ENCODE measurements around the gene GRIK4.

The GRIK4 gene

DNA sequence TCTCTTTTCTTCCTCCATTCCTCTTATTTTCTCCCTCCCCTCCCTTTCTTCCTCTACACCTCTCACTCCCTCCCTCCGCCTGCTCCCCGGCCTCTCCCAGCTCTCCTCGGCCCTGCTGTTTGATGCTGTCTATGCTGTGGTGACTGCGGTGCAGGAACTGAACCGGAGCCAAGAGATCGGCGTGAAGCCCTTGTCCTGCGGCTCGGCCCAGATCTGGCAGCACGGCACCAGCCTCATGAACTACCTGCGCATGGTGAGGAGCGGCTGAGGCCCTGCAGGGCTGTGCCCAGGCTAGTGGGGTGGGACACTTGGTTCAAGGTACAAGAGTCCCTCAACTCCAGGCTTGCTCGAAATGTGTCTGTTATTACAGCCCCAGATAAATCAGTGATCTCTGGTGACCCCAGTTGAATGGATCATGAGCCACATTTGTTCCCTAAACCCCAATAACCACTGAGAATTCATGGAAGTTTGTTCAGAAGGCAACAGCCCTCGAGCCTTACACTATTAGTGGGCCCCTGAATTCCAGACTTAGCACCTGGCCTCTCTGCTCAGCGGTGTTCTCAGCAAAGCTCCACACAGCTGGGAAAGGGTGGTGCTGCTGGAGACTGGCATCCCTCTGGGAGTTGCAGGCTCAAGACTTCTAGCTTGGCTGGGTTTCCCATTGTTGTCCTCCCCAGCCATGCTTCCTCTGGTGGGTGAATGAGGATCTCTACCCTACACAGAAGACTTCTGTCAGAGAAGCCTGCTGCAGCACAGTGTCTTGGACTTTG lies 362.6 kb downstream of the GRIK4 start:
- Histone ChIP-seq H3K4me1 (ENCODE audit: insufficient read depth, low read length) (no peaks in the 10 kb centered on the region), H3K9ac (ENCODE audit: low read length) (no peak overlapping the region), H3K27me3 (ENCODE audit: control insufficient read depth in 1 of 2, insufficient read depth in 2 of 2, low read length in 2 of 2) (no peaks in the 10 kb centered on the region), H3K27ac (ENCODE audit: low read depth, low read length) (no peak overlapping the region), H3K36me3 (ENCODE audit: insufficient read depth, low read length) (no peaks in the 10 kb centered on the region), H3K9me3 (ENCODE audit: low read length) (no peaks in the 10 kb centered on the region), H3K4me3 (ENCODE audit: low read depth in 1 of 2, low read length in 2 of 2) (no peak overlapping the region)

DNA sequence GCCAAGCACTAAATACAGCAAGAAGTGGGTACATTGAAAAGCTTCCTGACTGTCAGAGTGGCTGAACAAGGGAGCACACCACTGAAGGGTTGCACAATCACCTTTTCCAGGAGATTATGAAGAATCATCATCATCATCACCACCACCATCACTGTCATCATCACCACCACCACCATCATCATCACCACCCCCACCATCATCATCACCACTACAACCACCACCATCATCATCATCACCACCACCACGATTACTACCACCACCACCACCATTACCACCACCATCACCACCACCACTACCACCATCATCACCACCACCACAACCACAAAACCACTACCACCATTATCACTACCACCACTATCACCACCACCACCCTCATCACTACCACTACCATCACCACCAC lies 364.4 kb downstream of the GRIK4 start:
- Histone ChIP-seq H3K9ac (ENCODE audit: low read length) (no peak overlapping the region), H3K36me3 (ENCODE audit: insufficient read depth, low read length) (no peaks in the 10 kb centered on the region), H3K4me3 (ENCODE audit: low read depth in 1 of 2, low read length in 2 of 2) (no peak overlapping the region), H3K9me3 (ENCODE audit: low read length) (no peaks in the 10 kb centered on the region), H3K27ac (ENCODE audit: low read depth, low read length) (no peak overlapping the region), H3K27me3 (ENCODE audit: control insufficient read depth in 1 of 2, insufficient read depth in 2 of 2, low read length in 2 of 2) (no peaks in the 10 kb centered on the region), H3K4me1 (ENCODE audit: insufficient read depth, low read length) (no peaks in the 10 kb centered on the region)

DNA sequence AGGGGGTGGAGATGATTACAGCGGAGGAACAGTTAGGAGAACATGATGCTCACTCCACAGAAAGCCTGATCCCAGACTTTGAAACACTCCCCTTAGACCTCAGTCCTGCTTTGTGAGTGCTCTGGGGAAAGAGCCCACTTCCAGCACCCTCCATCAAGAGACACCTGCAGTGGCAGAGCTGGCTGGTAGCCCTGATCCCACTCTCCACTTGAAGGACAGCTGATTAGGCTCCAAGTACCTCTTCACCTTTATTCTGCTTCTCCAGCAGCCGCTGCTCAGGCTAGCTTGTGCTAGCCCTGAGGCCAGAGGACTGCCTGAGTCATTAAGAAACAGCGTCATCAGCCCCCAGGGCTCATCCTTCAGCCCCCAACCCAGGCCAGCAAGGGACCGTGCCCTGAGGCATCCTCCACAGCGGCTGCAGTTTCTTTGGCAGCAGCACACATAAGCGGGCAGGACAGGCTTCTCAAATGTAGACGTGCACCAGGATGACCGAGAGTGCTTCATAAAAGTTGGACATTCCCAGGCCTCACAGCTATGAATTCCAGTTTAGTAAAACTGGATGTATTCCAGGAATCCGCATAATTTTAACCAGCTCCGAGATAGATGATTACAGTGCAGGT lies 366.3 kb downstream of the GRIK4 start:
- Histone ChIP-seq H3K27me3 (ENCODE audit: control insufficient read depth in 1 of 2, insufficient read depth in 2 of 2, low read length in 2 of 2) (no peaks in the 10 kb centered on the region), H3K9me3 (ENCODE audit: low read length) (no peaks in the 10 kb centered on the region), H3K36me3 (ENCODE audit: insufficient read depth, low read length) (no peaks in the 10 kb centered on the region), H3K4me3 (ENCODE audit: low read depth in 1 of 2, low read length in 2 of 2) (no peak overlapping the region), H3K27ac (ENCODE audit: low read depth, low read length) (no peak overlapping the region), H3K9ac (ENCODE audit: low read length) (no peak overlapping the region), H3K4me1 (ENCODE audit: insufficient read depth, low read length) (no peaks in the 10 kb centered on the region)

DNA sequence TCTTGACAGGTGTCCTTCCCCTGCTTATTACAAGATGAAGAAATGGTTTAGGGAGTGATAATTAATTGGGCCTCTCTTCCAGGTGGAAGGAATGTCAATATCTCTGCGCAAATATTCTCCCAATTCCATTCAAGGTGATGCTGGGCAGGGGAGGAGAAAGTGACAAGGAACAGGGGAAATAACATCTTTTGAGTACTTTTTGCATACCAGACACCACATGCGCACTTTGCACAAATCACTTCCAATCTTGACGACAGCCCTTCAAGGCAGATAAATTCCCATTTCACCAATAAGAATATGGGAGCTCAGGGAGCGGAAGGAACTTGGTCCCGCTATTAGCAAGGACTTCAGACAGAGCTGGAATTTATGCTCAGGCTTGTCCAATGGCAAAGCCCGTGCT lies 367.2 kb downstream of the GRIK4 start:
- Histone ChIP-seq H3K27me3 (ENCODE audit: control insufficient read depth in 1 of 2, insufficient read depth in 2 of 2, low read length in 2 of 2) (no peaks in the 10 kb centered on the region), H3K4me1 (ENCODE audit: insufficient read depth, low read length) (no peaks in the 10 kb centered on the region), H3K27ac (ENCODE audit: low read depth, low read length) (no peak overlapping the region), H3K9ac (ENCODE audit: low read length) (no peak overlapping the region), H3K9me3 (ENCODE audit: low read length) (no peaks in the 10 kb centered on the region), H3K36me3 (ENCODE audit: insufficient read depth, low read length) (no peaks in the 10 kb centered on the region), H3K4me3 (ENCODE audit: low read depth in 1 of 2, low read length in 2 of 2) (no peak overlapping the region)

DNA sequence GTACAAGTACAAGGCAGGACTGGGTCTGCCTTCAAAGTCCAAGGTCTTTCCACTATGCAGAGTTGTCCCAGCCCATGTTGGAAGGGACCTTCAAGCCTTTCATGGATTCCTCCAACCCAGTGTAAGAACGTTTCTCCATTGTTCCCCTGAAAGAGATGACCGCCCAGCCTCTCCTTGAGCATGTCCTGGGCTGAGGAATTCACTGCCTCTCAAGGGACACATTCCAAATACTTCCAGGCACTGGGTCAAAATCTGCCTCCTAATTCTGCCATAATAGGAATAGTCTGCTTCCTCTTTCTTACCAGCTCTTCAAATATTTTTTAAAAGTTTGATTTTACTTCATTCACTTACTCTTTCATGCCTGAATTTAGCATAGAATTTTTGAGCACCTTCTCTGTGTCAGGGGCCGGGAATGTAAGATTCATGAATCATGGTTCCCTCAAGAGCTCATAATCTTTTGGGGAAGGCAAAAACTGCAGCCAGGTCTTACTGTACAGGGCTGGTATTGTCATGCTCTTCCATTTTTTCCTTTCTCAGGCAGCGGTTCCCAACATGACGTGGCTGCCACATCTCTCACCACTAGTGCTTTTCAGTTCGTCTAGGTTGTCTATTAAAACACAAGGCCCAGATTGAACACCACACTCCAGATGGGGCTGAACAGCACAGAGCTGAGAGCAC lies 369.1 kb downstream of the GRIK4 start:
- H3K9me3 ChIP-seq (ENCODE audit: low read length), result no peaks in the 10 kb centered on the region
- H3K4me3 ChIP-seq (ENCODE audit: low read depth in 1 of 2, low read length in 2 of 2), result no peak overlapping the region
- no peaks in the 10 kb centered on the region for H3K27me3 ChIP-seq (ENCODE audit: control insufficient read depth in 1 of 2, insufficient read depth in 2 of 2, low read length in 2 of 2)
- no peak overlapping the region for H3K9ac ChIP-seq (ENCODE audit: low read length)
- no peaks in the 10 kb centered on the region for H3K36me3 ChIP-seq (ENCODE audit: insufficient read depth, low read length)
- no peaks in the 10 kb centered on the region for H3K4me1 ChIP-seq (ENCODE audit: insufficient read depth, low read length)
- no peak overlapping the region for H3K27ac ChIP-seq (ENCODE audit: low read depth, low read length)

DNA sequence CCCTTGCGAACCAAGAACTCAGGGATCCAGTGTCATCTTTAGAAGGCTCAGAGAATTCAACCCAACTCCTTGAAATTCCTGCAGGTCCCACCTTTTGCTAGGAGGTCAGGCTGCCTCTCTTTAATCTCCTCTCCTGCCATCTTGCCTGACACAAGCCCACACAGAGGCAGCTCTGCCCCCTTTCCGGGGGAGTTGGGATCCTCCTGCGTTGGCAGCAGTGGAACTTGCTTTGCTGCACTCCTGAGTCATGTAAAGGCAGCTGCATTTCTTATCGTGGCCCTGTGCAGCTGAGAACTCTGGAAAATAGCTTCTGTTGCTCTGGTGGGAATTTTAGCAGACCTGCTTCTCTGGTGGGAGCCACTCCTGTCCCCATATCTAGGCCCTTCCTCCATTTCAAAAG lies 370.0 kb downstream of the GRIK4 start:
- H3K36me3 ChIP-seq (ENCODE audit: insufficient read depth, low read length), result no peaks in the 10 kb centered on the region
- H3K4me1 ChIP-seq (ENCODE audit: insufficient read depth, low read length), result no peaks in the 10 kb centered on the region
- no peak overlapping the region for H3K9ac ChIP-seq (ENCODE audit: low read length)
- H3K27me3 ChIP-seq (ENCODE audit: control insufficient read depth in 1 of 2, insufficient read depth in 2 of 2, low read length in 2 of 2), result no peaks in the 10 kb centered on the region
- no peak overlapping the region for H3K4me3 ChIP-seq (ENCODE audit: low read depth in 1 of 2, low read length in 2 of 2)
- H3K27ac ChIP-seq (ENCODE audit: low read depth, low read length), result no peak overlapping the region
- no peaks in the 10 kb centered on the region for H3K9me3 ChIP-seq (ENCODE audit: low read length)

DNA sequence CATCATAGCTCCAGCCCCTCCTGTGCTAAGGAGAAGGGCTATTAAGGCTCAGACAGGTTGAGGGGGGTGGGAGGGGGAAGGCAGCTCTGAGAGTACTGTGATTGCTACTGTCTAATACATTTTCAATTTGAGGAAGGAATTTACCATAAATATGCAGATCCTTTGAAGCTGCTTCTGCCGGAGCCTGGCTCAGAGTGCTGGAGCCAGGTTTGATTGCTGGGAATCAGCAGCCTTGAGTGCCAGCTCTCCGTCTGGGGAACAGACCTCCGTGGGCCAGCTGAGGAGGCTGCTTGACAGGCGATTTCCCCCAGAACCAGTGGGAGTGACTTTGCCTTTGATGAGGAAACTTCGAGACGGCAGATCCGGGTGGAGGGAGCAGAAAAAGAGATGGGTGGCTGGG lies 370.6 kb downstream of the GRIK4 start:
- Histone ChIP-seq H3K27me3 (ENCODE audit: control insufficient read depth in 1 of 2, insufficient read depth in 2 of 2, low read length in 2 of 2) (no peaks in the 10 kb centered on the region), H3K4me3 (ENCODE audit: low read depth in 1 of 2, low read length in 2 of 2) (no peak overlapping the region), H3K36me3 (ENCODE audit: insufficient read depth, low read length) (no peaks in the 10 kb centered on the region), H3K4me1 (ENCODE audit: insufficient read depth, low read length) (no peaks in the 10 kb centered on the region), H3K9ac (ENCODE audit: low read length) (no peak overlapping the region), H3K9me3 (ENCODE audit: low read length) (no peaks in the 10 kb centered on the region), H3K27ac (ENCODE audit: low read depth, low read length) (no peak overlapping the region)

DNA sequence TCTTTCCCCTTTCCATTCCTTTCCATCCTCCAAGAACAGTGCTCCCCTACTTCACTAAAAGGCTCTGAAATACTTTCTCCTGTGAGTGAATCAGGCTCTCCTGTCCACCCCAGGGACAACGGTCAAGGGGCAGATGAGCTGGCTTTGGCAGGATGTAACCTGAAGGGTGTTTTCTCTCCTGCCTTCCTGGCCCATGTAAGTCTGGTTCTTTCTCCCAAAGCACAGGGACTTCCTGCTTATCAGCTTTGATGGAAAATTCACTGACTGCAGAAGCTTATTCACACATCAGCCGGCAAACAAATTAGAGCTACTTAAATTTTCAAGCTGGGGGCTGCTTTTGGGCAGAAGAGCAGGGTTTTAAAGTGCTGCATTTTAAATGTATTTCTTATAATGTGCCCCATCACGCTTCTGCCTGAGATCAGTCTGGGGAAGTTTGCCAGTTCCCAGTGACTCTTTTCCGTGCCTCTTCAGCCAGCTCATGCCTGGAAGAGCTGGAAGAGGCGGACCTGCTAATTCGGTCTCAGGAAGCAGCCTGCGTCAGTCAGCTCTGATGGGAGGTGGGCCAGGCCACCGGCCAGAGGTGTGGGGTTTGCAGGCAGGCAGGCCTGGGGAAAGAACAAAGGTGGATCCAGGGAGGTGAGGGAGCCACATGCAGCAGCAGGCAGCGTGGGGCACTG lies 372.0 kb downstream of the GRIK4 start:
- no peaks in the 10 kb centered on the region for H3K36me3 ChIP-seq (ENCODE audit: insufficient read depth, low read length)
- H3K9ac ChIP-seq (ENCODE audit: low read length), result no peak overlapping the region
- H3K9me3 ChIP-seq (ENCODE audit: low read length), result no peaks in the 10 kb centered on the region
- H3K4me1 ChIP-seq (ENCODE audit: insufficient read depth, low read length), result no peaks in the 10 kb centered on the region
- H3K4me3 ChIP-seq (ENCODE audit: low read depth in 1 of 2, low read length in 2 of 2), result no peak overlapping the region
- H3K27me3 ChIP-seq (ENCODE audit: control insufficient read depth in 1 of 2, insufficient read depth in 2 of 2, low read length in 2 of 2), result no peaks in the 10 kb centered on the region
- H3K27ac ChIP-seq (ENCODE audit: low read depth, low read length), result no peak overlapping the region

DNA sequence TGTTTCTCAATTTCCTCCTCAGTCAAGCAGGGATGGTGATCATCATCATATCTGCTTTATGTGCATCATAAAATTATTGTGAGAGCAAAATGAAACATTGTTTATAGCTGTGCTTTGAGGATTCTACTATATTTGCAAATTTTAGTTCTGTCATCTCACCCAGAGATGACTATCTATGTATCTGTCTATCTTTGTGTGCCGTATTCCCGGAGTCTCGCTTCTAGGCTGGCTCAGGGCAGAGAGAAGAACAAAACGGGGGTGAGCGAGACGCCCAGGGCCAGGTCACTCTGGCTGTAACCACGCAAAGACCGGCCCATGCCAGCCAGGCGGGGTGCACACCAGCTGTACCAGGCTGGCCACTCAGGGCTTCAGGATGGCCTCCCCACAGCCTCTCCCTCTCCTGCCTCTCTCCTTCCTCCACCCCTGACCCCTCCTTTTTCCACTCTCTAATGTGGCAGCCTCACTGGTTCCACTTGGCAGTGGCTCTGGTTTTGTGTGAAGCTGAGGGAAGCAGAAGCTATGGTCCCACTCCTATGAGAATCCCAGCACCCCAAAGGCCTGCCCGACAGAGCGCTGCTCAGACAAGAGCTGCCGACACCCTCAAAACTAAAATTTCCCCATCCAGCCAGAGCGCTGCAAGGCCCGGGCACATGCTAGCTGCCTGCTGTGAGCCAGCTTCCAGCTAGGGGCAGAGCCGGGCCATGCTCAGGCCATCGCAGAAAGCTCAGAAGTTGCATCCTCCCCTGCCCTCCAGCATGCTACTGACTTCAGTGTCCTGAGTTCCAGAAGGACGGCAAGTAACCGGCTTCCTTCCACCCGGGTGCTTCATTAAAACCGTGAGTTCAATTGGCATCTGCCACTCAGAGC lies 372.8 kb downstream of the GRIK4 start:
- no peaks in the 10 kb centered on the region for H3K4me1 ChIP-seq (ENCODE audit: insufficient read depth, low read length)
- no peaks in the 10 kb centered on the region for H3K36me3 ChIP-seq (ENCODE audit: insufficient read depth, low read length)
- H3K9ac ChIP-seq (ENCODE audit: low read length), result no peak overlapping the region
- no peak overlapping the region for H3K4me3 ChIP-seq (ENCODE audit: low read depth in 1 of 2, low read length in 2 of 2)
- no peaks in the 10 kb centered on the region for H3K27me3 ChIP-seq (ENCODE audit: control insufficient read depth in 1 of 2, insufficient read depth in 2 of 2, low read length in 2 of 2)
- no peaks in the 10 kb centered on the region for H3K9me3 ChIP-seq (ENCODE audit: low read length)
- H3K27ac ChIP-seq (ENCODE audit: low read depth, low read length), result no peak overlapping the region

DNA sequence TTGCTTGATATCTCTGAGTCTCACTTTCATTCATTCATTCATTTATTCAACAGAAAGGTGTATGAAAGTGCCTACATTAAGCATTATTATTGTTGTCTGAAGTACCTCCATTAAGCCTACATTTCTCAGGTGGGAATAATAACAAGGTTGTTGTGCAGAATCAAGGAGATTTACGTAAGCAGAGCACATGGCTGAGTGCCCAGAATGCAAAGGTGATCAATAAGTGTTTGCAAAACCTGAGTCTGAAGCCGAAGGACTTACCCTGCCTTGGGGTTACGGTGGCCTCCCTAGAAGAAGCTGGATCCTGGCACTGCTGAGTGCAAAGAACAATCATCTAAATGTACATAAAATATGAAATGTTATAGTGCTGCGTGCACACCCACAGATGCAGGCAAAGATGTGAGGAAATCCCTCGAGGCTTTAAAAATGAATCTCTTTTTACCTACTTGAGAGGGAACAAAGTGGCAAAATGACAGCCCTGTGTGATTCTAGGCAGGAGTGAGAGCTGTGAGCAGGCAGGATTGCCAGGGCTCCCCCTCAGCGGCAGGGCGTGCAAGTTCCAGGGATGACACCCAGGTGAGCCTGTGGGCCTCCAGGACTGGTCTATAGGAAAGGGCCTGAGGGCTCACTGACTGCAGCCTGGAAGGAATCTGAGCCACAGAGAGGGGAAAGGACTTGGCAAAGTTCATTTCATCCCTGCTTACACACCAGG lies 379.2 kb downstream of the GRIK4 start:
- H3K27ac ChIP-seq (ENCODE audit: low read depth, low read length), result no peak overlapping the region
- no peak overlapping the region for H3K4me3 ChIP-seq (ENCODE audit: low read depth in 1 of 2, low read length in 2 of 2)
- H3K27me3 ChIP-seq (ENCODE audit: control insufficient read depth in 1 of 2, insufficient read depth in 2 of 2, low read length in 2 of 2), result no peaks in the 10 kb centered on the region
- H3K36me3 ChIP-seq (ENCODE audit: insufficient read depth, low read length), result no peaks in the 10 kb centered on the region
- no peaks in the 10 kb centered on the region for H3K4me1 ChIP-seq (ENCODE audit: insufficient read depth, low read length)
- no peaks in the 10 kb centered on the region for H3K9me3 ChIP-seq (ENCODE audit: low read length)
- H3K9ac ChIP-seq (ENCODE audit: low read length), result no peak overlapping the region
